GM21423 (cell line): ENCODE results near the gene RANGAP1.
"Not testable (repeated sequence)": the region's sequence is repeated elsewhere in the genome, so short reads cannot be mapped to it uniquely, and the experiment has no call there.

Source experiments
- ATAC-seq: cut with Tn5 transposase; IDR thresholded peaks from one replicate; pipeline ENCODE4 v1.9.1; 2021; ENCODE audit warnings: mild to moderate bottlenecking, moderate library complexity; ENCODE audit not compliant: unreplicated experiment

The RANGAP1 gene

DNA sequence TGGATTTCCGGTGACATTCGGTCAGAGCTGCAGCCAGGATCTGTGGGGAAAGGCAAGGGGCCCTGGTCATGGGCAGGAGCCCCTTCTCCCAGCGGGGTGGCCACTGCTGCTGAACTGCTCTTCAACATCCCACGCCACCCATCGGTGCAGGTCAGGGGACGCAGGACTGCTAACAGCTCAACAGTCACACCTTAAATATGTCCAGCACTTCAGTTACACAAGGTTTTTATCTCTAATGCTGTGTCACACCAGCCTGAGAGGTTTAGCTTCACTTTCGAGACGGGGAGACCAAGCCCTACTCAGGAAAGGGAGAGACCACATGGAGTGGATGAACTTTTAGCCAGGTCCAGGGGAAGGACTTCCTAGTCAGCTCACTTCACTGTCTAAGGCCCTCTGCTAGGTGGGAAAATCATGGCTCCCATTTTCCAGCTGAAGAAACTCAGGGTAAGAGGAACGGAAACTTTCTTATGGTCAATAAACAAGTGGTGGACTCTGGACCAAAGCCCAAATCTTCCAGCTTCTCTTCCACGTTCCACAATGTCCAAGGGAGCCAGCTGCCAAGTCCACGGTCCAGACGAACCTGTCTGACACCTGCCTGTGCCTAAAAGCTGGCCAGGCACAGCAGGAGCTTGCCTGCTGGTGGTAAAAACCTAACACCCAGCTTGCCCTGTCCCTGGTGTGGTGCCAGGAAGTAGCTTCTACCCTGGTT, 24.3 kb downstream of the RANGAP1 start:
- ATAC-seq = no peak

DNA sequence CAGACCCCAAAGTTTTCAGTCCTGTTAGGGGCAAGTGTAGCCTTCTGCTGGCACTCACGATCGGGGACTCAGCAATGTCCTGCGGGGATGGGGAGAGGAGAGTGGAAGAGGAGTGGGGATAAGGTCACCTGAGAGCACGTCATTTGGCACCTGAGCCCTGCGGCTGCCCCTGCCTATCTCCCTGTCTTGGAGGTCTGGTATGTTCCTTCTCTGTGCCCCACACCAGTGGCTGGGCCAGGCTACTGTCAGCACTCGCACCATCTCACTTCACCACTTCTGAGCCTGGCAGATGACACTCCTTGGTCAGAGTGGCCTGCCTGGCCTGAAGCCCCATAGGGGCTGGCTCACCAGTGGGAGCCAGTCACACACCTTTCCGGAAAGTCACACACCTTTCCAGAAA, 25.1 kb downstream of the RANGAP1 start:
- ATAC-seq = no peak

DNA sequence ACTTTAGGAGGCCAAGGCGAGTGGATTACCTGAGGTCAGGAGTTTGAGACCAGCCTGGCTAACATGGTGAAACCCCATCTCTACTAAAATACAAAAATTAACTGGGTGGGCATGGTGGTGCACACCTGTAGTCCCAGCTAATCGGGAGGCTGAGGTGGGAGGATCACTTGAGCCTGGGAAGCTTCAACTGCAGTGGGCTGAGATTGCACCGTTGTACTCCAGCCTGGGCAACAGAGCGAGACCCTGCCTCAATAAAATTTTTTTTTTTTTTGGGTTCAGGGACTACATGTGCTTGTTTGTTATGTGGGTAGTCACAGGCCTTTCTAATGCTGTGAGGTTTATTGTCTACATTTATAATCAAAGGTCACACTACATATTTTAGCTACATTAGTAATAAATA, 26.2 kb downstream of the RANGAP1 start:
- ATAC-seq = not testable (repeated sequence)

DNA sequence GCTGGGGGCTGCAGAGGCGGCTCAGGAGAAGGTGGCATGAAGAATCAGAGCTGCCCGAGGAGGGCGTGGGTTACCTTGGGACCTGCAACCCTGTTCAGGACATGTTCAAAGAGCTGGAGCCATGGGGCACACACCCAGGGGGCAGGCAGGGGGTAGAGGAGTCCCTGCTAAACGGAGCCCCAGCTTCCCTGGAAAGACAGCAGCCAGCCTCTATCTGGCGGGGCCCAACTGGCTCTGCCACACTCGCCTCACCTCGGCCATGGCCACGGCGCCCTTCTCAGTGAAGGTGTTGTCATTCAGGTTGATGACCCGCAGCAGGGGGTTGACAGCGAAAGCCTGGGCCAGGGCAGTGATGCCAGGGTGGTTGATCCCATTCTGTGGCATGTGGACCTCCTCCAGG, 28.3 kb downstream of the RANGAP1 start:
- ATAC-seq = no peak

DNA sequence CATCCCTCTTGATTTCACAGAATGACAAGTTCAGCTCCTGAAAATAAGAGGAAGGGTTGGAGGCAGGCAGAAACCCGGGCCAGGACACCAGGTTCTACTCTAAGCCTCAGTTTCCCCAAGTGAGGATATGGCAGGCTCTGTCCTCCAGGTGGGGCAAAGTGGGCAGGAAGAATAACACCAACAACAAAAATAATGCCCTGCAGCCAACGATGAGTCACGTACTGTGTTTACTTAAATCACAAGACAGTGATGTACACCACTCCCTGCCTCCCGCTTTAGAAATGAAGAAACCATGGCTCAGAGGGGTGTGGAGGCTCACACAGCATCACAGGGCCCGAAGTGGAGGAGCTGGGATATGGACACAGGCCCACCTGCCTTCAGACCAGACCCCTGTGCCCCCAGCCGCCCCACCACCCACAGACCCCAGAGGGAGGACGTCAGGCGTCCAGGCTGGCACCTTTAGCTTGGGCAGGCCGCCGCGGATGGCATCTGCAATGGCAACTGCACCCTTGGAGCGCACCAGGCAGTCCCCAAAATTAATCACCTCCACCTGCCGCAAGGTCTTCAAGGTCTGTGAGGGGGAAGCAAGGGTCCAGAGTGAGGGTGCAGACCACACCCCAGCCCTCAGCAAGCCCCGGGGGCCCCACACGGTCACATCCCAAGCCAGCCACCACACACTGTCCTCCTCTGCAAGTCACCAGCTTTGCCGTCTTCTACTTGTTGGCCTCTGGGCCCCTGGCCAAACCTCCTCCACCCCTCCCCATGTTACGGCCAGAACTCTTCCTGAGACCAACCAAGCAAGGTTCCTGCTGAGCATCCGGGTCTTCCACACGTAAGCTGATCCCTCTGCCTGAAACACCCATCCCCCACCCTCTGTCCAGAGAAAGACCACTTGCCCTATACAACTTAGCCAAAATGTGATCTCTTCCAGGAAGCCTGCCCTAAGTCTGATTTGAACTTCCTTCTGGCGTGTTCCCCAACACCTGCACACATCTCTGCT, 29.4 kb downstream of the RANGAP1 start:
- no peak for ATAC-seq

DNA sequence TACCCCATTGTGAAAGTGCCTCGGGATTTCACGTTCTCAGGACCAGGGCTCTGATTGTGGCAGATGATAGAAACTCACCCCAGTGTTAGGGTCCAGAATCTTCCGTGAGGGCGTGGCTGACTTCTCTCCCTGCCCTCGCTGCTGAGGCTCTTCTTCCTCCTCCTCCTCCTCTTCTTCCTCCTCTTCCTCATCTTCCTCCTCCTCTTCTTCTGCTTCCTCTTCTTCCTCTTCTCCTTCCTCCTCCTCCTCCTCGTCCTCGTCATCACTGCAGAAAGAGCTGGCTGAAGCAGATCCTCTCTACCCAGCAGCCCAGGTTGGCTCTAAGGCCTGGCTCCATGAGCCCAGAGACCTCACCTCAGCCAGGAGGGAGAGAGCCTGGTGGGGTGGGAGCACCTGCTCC, 31.8 kb downstream of the RANGAP1 start:
- ATAC-seq = no peak

DNA sequence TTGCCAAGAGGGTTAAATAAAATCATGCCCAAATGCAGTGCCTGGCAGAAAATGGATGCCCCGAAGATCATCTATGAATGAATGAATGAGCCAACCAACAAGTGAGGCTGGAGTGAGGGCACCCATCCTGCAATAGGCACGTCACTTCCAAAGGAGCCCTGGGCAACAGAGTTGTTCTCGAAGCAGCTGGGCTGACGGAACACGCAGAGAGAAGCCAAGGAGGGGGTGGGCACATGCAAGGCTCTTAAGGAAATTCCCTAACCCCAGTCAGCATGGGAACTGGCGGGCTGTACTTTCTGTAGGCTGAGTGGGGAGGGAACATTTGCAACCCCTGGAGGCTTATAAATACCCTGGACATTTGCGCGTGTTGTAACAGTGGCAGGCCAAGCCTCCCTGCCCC, 33.6 kb downstream of the RANGAP1 start:
- no peak for ATAC-seq

DNA sequence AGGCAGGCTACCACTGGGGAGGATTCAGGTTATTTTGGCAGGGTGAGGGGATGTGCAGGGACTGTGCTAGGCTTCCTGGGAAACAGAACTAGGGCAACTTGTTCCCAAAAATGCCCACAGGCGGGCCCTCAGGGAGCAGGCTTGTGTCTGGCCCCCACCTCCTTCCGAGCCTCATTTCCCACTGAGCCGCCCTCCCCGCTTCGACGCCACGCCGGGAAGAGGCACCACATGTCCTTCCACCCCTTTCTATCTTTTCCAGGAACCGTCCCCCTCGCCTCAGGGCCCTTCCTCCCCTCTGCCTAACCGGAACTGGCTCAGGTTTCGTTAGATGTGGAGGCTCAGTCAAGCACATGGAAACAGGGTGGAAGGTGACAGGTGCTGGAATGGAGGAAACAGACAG, 35.9 kb downstream of the RANGAP1 start:
- no peak for ATAC-seq

DNA sequence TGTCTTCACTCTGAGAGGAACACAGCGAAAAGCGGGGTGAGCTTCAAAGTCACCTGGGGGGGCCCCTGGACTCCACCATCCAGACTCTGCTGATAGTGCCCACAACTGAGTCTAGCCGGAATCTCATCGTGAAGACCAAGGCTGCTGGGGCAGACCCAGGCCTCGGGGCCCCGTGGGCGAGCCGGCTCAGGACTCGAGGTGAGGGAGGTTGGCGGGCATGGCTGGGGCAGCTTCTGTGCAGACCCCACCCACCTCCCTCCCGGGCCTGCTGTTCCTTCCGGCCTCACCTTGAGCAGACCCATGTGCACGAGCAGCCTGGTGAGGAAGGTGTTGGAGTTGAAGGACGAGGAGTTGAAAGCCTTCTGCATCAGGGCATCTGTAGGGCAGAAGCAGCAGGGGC, 36.5 kb downstream of the RANGAP1 start:
- no peak for ATAC-seq

DNA sequence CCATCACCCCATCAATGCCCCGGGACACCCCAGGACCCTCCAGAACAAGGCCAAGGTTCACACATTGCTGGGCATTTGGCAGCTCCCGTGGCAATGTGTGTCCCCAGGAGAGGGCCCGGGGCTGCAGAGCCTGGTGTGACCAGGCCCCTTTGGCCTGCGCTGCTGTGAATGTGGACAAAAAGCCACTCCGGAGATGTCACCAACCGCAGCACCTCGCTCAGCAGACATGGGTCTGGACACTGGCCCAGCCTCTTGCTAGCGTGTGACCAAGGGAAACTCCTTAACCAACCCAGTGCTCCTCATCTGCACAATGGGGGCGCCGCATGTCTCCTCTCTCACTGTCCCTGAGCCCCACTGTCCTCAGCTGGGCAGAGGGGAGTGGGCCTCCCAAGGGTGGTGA, 37.2 kb downstream of the RANGAP1 start:
- ATAC-seq = no peak

DNA sequence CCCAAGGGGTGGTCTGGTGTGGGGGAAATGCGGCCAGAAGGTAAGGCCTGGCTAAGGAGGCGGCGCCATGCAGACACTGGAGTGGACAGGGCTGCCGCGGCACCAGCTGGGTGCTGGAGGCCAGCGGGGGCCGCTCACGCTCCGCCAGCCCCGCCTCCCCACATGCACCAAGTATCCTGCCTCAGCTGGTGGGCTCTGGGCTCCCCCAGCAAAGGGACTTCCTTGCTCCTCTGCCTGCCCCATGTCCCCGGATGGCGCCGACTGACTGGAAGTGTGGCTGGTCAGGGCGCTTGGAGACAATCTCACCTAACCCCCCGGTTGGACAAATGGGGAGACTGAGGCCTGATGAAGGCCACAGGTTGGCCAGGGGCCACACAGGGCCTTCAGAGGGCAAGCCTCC, 37.7 kb downstream of the RANGAP1 start:
- no peak for ATAC-seq

DNA sequence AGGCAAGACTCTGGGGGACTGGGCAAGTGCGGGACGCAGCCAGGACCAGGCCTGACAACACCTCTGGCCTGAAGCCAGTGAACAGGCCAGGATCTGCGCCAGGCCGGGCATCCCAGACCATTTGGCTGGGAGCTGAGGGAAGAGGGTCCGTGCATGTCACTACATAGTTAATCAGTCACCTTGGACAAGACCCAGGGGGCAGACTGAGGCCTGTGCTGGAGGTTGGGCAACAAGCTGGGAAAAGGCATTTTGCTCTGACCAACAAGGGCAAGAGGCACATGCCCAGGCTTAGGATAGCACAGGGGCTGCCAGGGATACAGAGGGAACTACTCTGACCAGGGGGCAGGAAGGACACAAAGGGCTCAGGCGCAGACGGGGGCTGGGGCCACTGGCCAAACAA, 38.3 kb downstream of the RANGAP1 start:
- no peak for ATAC-seq

DNA sequence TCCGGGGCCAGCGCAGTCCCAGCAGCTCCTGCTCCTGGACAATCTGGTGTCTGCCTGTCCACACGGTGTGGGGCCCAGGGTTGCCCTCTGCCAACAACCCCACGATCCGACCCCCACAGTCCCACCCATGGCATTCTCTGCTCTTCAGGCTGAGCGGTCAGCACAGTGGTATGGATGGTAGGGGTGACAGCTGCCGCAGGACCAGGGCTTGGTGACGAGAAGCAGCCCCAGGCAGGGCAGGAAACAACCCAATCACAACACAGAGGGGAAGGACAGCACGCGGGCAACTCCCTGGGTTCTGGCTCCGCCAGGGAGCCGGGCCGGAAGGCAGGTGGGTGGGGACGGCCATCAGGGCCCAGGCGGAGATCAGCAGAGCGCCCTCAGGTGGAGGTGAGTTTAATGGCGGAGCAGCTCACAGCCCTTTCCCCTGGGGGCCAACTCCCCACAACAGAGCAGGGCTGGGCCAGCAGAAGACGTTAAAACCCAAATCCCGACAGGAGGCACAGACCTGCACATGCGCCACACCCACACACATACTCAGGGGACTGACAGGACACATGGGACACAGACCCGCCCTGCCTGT, 40.0 kb downstream of the RANGAP1 start:
- ATAC-seq = no peak

DNA sequence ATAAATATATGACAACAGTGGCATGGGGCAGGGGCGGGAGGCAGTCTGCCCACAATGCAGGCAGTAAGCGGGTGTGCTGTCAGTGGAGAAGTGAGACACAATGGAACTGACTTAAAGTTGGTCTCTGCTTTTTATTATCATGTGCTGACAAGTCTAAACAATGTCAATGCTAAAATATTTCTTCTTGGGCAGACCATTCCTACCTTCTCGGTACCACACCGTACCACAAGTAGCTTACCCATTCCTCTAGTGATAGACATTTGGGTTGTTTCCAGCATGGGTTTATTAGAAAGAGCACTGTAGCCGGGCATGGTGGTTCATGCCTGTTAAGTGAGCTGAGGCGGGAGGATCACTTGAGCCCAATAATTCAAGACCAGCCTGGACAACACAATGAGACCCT, 42.6 kb downstream of the RANGAP1 start:
- no peak for ATAC-seq

DNA sequence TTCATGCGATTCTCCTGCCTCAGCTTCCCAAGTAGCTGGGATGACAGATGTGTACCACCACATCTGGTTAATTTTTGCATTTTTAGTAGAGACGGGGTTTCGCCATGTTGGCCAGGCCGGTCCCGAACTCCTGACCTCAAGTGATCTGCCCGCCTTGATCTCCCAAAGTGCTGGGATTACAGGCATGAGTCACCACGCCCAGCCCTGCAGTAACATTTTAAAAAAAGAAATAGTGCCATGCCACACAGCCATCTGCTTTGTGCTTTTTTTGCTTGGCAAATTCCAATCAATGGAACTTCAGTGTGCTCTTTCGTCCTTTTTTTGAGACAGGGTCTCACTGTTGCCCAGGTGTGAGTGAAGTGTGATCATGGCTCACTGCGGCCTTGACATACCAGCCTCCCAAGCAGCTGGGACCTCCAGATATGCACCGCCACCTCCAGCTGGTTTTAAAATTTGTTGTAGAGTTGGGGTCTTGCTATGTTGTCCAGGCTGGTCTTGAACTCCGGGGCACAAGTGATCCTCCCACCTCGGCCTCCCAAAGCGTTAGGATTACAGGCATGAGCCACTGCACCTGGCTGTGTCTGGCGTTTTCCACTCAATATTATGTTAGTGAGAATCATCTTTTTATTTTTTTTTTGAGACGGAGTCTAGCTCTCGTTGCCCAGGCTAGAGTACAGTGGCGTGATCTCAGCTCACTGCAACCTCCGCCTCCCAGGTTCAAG, 43.4 kb downstream of the RANGAP1 start:
- no peak for ATAC-seq

DNA sequence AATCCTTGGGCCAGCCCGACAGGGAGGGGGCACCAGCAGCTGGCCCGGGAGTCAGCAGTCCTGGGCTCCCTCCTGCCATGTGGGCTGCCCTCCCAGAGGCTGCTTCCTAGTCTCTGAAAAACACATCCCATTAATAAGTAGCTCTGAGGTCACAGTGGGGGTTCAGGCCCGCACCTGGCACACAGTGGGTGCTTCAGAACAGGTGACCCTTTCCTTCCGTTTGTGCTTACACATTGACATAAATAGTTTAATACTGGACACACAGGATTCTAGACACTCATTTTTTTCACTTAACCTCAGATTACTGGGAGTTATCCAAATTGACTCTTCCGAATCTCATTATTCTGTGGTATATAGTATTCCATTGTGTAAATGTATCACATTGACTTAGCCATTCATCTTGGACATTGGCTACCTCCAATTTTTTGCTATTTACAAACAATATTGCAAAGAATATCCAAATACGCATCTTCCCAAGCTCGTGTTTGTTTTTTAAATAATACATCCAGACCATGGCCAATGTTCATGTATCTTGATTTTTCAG, 44.8 kb downstream of the RANGAP1 start:
- no peak for ATAC-seq

DNA sequence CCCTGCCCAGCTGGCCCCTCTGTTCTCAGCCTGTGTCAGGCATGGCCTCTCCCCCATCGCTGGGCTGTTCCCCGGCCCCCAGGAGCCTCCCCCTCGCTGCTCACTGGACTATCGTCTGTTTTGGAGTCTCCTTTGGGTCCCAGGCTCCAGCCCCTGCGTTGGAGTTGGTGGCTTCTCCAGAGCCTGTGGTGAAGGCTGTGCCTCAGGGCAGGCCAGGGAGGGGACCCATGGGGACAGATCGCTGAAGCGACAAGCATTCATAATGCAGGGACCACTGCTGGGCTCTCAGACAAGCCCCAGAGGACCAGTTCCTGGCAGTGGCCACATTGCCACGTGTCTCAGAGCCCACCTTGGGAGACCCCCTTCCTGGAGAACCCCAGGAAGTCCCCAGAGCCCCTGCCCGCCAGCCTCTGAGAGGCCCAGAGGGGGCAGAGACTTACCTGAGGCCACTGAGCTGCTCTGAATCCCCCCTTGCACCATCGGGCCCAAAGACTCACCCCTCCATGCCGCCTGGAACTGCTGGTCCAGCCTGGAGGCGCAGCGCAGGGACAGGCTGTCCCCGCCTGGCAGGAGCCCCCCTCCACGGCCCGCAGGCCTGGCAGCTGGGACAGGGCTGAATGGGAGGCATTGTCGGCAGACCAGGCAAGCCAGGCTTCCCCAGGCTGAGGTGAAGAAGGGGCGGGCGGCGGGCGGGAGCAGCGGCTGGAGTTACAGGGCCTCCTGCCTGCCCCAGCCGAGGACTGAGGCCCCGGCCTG, 45.4 kb downstream of the RANGAP1 start, which contains the start of gene CHADL:
TSS of gene CHADL (minus strand) at position 555 of the 756 bp plus-strand sequence. CDS start at position 505, 50 bp downstream.
- ATAC-seq = no peak

DNA sequence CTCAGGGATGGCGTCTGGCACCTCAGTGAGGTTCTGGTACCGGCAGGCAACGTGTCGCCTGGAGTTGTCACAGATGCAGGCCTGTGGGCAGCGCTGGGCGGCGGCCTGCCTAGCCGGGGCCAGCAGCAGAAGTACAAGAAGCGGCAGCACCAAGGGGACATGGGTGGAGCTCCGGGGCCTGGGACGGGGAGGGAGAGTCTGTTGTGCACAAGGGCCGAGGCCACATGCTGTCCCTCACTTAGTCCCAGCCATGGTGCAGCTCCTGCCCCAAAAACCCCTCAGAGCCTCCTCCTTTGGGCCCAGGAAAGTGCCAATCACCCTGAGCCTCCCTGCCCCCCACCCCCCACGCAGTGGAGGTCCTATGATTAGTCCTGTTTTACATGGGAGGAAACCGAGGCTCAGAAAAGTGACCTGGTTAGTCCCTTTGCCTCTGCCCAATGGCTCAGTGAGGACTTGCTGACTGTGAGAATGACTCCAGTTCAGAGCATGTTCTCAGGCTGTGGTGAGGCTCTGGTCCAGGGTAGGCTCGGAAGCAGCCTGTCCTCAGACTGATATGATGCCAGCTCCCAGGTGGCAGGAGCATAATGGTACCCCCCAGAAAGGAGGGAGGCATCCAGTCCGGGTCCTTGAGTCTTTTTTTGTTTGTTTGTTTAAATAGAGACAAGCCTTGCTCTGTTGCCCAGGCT, 46.4 kb downstream of the RANGAP1 start:
- ATAC-seq = no peak
